PC-3 (cell line): Measurements from ENCODE around the gene TAOK3. TPM values are rescaled to one million over a fixed set of nuclear protein-coding genes. Genes with fewer than 3 reads are reported as not detected.

Experiments used
- total RNA-seq: library from RNA; depleted of rRNA; stranded (reverse); fragments of >200 nt; gene quantifications from 2 replicates; pipeline ENCODE4 v1.2.3, GENCODE V29; 2014; rRNA removed

TAOK3 gene
- total RNA-seq, 1 experiment from 2014 or later: 27.9 TPM

Other genes with a start within 250 kb of the TAOK3 start
- gene PEBP1, start 236.8 kb downstream of the TAOK3 start, total RNA-seq: 313 and 368 TPM in 2 replicates
- 57.4 and 62.8 TPM in 2 replicates for gene SUDS3, start 3.6 kb upstream of the TAOK3 start, total RNA-seq